ENCODE results near the gene SUSD3.

The SUSD3 gene

DNA sequence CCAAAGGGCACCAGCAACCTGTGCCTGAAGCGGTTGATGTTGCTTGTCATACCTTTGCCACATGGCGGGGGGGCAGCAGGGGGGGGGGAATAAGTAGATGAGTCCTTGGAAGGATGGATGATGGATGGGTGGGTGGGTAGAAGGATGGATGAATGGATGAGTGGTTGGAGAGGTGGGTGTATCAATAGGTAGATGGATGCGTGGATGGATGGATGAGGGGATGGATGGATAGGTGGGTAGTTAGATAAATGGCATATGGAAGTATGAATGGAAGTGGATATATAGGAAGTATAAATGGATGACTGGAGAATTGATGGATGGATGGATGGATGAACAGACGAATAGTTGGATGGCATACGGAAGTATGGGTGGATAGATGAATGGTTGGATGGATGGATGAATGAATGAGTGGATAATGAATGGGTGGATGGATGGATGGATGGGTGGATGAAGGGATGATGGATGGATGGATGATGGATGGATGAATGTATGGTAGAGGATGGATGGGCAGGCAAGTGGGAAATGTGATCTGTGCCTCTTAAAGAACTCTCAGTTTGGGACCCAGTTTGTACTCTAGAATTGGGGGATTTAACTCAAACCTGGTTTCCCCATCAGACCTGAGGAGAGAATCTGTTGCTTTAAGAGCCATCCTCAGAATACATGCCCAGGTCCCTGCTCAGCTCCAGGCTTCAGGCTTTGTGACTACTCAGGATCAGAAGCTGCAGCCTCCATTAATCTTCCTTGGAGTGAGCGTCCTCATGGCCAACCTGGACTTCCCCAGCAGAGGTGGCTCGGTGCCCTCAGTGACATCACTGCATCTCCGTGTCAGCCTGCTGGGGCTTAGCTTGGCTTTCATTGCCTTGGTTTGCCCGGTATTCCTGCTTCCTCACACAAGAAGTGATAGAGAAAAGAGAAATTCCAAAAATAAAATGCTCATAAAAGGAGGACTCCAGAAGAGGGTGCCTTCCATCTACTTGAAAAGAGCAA, 27.6 kb upstream of the SUSD3 start:
- DNase-seq, result no peak

- no peak for DNase-seq
These were observed 26.7 kb upstream of the SUSD3 start for GRCh38 chr9:93031629-93032430.

DNA sequence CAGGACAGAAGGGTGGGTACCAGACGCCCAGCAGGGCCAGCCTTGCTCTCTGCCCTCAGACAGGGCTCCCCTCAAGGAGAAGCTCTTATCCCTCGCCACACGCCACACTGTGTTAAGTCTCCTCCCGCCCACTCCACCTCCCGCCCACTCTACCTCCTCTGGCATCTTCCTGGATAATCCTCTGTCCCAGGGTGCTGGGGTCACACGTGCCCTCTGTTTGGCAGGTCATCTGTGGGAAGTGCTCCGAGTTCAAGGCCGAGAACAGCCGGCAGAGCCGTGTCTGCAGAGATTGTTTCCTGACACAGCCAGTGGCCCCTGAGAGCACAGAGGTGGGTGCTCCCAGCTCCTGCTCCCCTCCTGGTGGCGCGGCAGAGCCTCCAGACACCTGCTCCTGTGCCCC, 26.0 kb upstream of the SUSD3 start:
- no peak for DNase-seq

DNA sequence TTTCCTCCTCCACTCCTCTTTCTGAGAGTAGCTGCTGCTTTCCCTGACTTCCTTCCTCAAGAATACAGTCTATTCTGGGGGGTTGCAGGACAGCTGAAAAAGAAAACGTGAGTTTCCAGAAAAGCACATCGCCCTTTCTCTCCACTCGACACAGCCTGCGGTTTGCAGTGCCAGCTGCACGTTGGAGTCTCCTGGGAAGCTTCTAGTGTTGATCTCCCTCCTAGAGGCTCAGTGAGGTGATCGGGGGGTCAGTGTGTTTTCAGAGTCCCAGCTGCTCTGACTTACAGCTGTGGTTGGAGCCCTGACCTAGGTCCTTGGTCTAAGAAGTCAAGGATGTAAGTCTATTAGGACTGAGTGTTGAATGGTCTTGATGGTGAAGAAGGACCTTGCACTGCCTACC, 25.0 kb upstream of the SUSD3 start:
- DNase-seq, result no peak

- DNase-seq, result no peak
These were observed 23.3 kb upstream of the SUSD3 start for GRCh38 chr9:93035106-93035660.

- no peak for DNase-seq
These were observed 22.6 kb upstream of the SUSD3 start for GRCh38 chr9:93035821-93036351.

- no peak for DNase-seq
These were observed 21.5 kb upstream of the SUSD3 start for GRCh38 chr9:93036887-93037475.

GRCh38 chr9:93037476-93037971, 21.0 kb upstream of the SUSD3 start:
- no peak for DNase-seq

GRCh38 chr9:93038918-93039317, 19.6 kb upstream of the SUSD3 start:
- no peak for DNase-seq

DNA sequence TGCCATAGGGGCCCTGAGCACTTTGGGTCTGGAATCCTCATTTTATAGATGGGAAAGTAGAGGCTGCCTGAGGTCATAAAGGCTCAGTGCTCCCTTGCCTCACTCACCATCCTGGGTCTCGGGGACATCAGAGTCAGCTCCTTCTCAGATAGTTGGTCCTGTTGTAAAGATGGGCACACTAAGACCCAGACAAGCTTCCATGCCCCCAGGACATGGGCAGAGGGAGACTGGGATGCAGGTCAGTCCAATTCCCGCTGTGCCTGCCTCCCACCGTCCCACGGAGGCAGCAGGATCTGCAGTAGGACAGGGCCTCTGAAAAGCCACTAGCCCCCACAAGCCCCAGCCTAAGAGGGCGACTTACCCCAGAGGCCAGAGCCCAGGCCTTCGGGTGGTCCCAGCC, 19.0 kb upstream of the SUSD3 start:
- DNase-seq, result no peak

GRCh38 chr9:93039976-93040375, 18.5 kb upstream of the SUSD3 start:
- no peak for DNase-seq

- no peak for DNase-seq
These were observed 18.1 kb upstream of the SUSD3 start for GRCh38 chr9:93040409-93040808.

DNA sequence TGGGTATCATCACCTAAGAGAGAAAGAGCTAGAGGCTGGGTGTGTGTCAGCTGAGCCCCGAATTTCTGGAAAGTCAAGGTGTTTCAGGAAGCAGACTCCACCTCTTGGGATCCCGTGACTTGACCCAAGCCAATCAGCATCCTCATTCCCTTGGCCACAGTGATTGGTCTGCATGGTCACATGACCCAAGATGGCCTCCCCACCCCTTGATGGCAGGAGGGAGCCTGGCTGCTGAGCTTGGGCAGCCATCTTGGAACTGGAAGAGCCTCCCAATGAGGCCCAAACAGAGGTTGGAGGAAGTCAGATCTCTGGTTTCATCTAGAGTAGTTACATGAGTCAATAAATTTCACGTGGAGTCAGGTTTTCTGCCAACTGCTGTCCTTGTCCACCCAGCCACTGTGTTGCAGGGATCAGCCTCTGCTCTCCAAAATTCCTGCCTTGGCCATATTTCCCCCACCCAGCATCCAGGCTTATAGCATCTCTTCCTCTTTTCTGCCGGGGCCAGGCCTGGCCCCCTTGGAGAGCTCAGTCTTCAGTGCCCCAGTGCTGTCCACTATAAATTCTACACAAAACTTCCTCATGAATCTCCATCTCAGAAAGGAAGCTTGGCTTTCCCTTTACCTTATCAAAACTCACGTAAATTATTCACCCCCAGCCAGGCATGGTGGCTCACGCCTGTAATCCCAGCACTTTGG, 17.2 kb upstream of the SUSD3 start:
- no peak for DNase-seq

DNA sequence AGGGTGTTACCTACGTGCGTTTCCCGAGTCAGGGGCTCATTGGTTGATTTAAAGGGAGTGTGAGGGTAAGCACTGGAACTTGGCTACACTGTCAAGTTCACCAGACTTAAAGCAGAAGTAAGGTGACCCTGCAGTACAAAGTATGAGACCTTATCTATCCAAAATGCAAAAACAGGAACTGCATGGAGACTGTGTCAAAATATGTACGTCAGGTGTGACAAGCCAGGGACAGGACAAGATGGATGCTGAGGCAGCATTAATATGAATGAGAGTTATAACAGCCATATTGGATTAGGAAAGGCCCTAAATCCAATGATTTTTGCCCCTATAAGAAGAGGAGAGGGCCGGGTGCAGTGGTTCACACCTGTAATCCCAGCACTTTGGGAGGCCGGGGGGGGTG, 15.4 kb upstream of the SUSD3 start:
- DNase-seq, result no peak

DNA sequence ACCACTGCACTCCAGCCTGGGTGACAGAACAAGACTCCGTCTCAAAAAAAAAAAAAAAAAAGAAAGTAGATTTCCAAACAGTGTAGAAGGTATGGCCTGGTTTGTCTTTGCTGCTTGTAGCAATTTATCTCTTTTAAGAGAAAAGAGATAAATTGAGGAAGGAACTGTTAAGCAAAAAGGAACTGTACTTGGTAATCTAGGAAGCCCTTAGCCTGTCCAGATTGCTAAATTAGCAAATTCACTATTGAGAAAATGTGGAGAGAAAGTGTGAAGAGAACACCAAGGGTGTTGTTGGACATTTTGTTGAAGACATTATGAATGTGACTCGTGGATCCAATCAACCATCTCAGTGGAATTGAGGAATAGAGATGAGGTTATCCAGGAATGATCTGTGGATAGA, 13.0 kb upstream of the SUSD3 start:
- no peak for DNase-seq

- no peak for DNase-seq
These were observed 9.7 kb upstream of the SUSD3 start for GRCh38 chr9:93048566-93049448.

DNA sequence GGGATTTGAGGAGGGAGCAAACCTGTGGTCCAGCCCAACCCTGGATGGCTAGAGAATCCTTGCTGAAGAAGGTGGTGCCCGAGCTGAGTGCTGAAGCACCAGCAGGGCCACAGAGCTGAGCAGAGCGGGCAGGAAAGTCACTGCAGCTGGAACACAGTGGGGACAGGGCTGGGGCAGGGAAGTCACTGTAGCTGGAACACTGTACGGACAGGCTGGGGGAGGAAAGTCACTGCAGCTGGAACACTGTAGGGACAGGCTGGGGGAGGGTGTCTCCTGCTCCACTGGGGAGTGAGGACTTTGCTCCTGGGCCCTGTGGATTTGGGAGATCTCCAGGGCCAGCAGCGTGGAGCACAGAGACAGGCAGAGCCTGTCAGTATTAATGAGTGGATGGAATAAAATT, 9.0 kb upstream of the SUSD3 start:
- DNase-seq, result no peak

- no peak for DNase-seq
These were observed 8.3 kb upstream of the SUSD3 start for GRCh38 chr9:93050231-93050630.

- no peak for DNase-seq
These were observed 6.8 kb upstream of the SUSD3 start for GRCh38 chr9:93051680-93052089.

DNA sequence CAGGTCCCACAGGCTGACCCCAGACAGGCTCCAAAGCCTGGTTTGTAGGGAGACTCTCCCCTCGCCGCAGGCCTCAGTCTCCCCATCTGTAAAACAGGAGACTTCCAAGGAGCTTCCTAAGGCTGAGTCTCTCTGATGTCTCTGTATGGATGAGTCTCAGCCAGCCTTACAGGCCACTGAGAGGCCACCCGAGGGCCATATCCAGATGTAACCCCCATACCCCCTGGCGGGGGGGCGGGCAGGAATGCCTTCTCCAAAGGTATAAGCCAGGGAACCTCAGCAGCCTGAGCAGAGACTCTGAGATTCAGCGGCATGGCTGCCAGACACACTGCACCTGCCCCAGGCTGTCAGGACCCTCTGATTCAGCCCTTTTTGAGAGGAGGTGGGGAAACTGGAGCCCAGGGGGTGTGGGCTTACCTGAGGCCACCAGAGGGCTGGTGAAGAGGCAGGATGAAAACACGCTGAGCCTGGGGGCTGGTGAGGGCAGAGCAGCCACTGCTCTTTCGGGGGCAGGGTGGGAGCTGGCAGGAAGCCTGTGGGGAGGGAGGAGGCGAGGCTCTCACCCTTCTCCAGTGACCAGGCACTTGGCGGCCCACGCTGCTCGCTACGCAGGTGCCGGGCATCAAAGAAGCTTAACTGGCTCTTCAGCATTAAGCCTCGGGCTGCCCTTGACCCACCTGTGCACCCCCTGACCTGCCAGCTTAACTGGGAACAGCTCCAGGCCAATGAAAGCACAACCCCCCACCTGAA, 5.5 kb upstream of the SUSD3 start:
- no peak for DNase-seq
